ENCODE results near the gene ZEB2.

- TF ChIP-seq CTCF (IDR thresholded peaks at IDR 0.05) = no peak
- TF ChIP-seq POLR2A (IDR thresholded peaks at IDR 0.05) = no peak
Observed at GRCh38 chr2:144419218-144419617, 100.7 kb downstream of the ZEB2 start.
